A549 (cell line): ENCODE data around the gene COG5. TPM values are rescaled to one million over a fixed set of nuclear protein-coding genes. Genes with fewer than 3 reads are reported as not detected.

Experiments
- ATAC-seq, 2 experiments: fragments of 200-7000 bp in 1 of 2; fragments of >200 bp in 1 of 2; cut with Nextera tagmentation in 1 of 2; cut with Tn5 transposase in 1 of 2; 3 replicates each; pipeline versions ENCODE4 v1.8.0 to v1.9.1; 2018 to 2020; ENCODE audit warnings: mild to moderate bottlenecking in 1 of 2, moderate library complexity in 1 of 2
- CTCF ChIA-PET: fragments of 300-600 bp; sonication (Branson Sonifier 250); formaldehyde crosslinking; extraction: SDS; loops from one replicate; lab custom pipeline; 2021; ENCODE audit warnings: antibody characterized with exemption, inconsistent platforms; lab: Yijun Ruan, JAX
- POLR2A ChIA-PET: fragments of 350-600 bp; formaldehyde crosslinking; extraction: SDS; loops from one replicate; lab custom pipeline; 2021; ENCODE audit warnings: antibody characterized with exemption, inconsistent platforms; lab: Yijun Ruan, JAX
- DNase-seq, 2 experiments: peaks; one replicate each; pipeline versions ENCODE4 v3.0.0 to v3.0.0-alpha.2; 2011 to 2016; ENCODE audit warnings: low read depth in 1 of 2, low spot score in 1 of 2
- FAIRE-seq: peaks from 2 replicates; lab custom pipeline; 2011; peaks lifted over from hg19 to GRCh38; lab: Jason Lieb, UNC
- H3K27ac ChIP-seq, 2 experiments: fragments of >200 bp; sonication (Bioruptor Twin); formaldehyde crosslinking; 3 replicates each; pipeline ENCODE4 v1.5.1; 2016 to 2017
- H3K4me1 ChIP-seq: fragments of >200 bp; sonication (Bioruptor Twin); formaldehyde crosslinking; 3 replicates; pipeline ENCODE4 v1.6.1; 2016
- H3K4me2 ChIP-seq: fragments of >200 bp; sonication (Bioruptor Twin); formaldehyde crosslinking; 3 replicates; pipeline ENCODE4 v1.6.1; 2016
- H3K4me3 ChIP-seq: fragments of >200 bp; sonication (Bioruptor Twin); formaldehyde crosslinking; 3 replicates; pipeline ENCODE4 v1.5.1; 2016
- H3K9me3 ChIP-seq: fragments of >200 bp; sonication (Bioruptor Twin); formaldehyde crosslinking; 3 replicates; pipeline ENCODE4 v1.6.1; 2016
- BCL3 ChIP-seq: fragments of >200 bp; sonication (Bioruptor Twin); formaldehyde crosslinking; IDR thresholded peaks from 3 replicates; pipeline ENCODE4 v1.6.1; 2016
- BHLHE40 ChIP-seq: IDR thresholded peaks from 2 replicates; pipeline ENCODE4 v1.6.1; 2012; ENCODE audit warnings: low read depth, low read length, inconsistent platforms
- CBX2 ChIP-seq: fragments of 200-600 bp; sonication (generic); IDR thresholded peaks from 2 replicates; pipeline ENCODE4 v1.6.1; 2016; ENCODE audit warnings: low read depth, mild to moderate bottlenecking, borderline replicate concordance
- CBX8 ChIP-seq: fragments of 200-600 bp; sonication (generic); IDR thresholded peaks from 2 replicates; pipeline ENCODE4 v1.6.1; 2016
- CHD2 ChIP-seq: fragments of 150-350 bp; IDR thresholded peaks from 2 replicates; pipeline ENCODE4 v1.6.1; 2014; ENCODE audit warnings: low read length; ENCODE audit not compliant: partially characterized antibody
- CHD4 ChIP-seq: fragments of 200-600 bp; sonication (generic); IDR thresholded peaks from 2 replicates; pipeline ENCODE4 v1.6.1; 2016; ENCODE audit warnings: antibody characterized with exemption, mild to moderate bottlenecking, borderline replicate concordance
- CTCF ChIP-seq: fragments of >200 bp; sonication (Bioruptor Twin); formaldehyde crosslinking; IDR thresholded peaks from 3 replicates; pipeline ENCODE4 v1.5.1; 2016
- E2F6 ChIP-seq: IDR thresholded peaks from 2 replicates; pipeline ENCODE4 v1.6.1; 2012; ENCODE audit warnings: low read depth, borderline replicate concordance
- EHF ChIP-seq: fragments of 250-450 bp; sonication (Bioruptor Pico); IDR thresholded peaks from 2 replicates; pipeline ENCODE4 v1.5.0; 2020; ENCODE audit warnings: mild to moderate bottlenecking
- EP300 ChIP-seq, 2 experiments: fragments of >200 bp; sonication (Bioruptor Twin); formaldehyde crosslinking; IDR thresholded peaks; 2 replicates in 1 of 2; 3 replicates in 1 of 2; pipeline ENCODE4 v1.6.1; 2016 to 2017
- ESRRA ChIP-seq: fragments of 150-350 bp; IDR thresholded peaks from 2 replicates; pipeline ENCODE4 v1.6.1; 2014; ENCODE audit warnings: mild to moderate bottlenecking, low read length, borderline replicate concordance
- FOSB ChIP-seq: fragments of 250-450 bp; sonication (Bioruptor Pico); IDR thresholded peaks from 2 replicates; pipeline ENCODE4 v1.5.0; 2020; ENCODE audit warnings: mild to moderate bottlenecking, moderate library complexity
- FOSL2 ChIP-seq, 2 experiments: fragments of 450-650 bp in 1 of 2; fragments of >200 bp in 1 of 2; sonication (Bioruptor Twin) in 1 of 2; formaldehyde crosslinking; IDR thresholded peaks; 2 replicates each; pipeline versions ENCODE4 v1.5.0 to v1.6.1; 2016 to 2020; ENCODE audit warnings: mild to moderate bottlenecking in 1 of 2, moderate library complexity in 1 of 2
- GATA3 ChIP-seq: IDR thresholded peaks from 2 replicates; pipeline ENCODE4 v1.6.1; 2012; ENCODE audit warnings: borderline replicate concordance
- HMGXB4 ChIP-seq: fragments of 250-450 bp; sonication (Bioruptor Pico); IDR thresholded peaks from 2 replicates; pipeline ENCODE4 v1.5.0; 2021; ENCODE audit warnings: mild to moderate bottlenecking, moderate library complexity, borderline replicate concordance
- HOXA7 ChIP-seq: fragments of 250-450 bp; sonication (Bioruptor Pico); IDR thresholded peaks from 2 replicates; pipeline ENCODE4 v1.5.0; 2020; ENCODE audit warnings: mild to moderate bottlenecking, moderate library complexity
- HOXB5 ChIP-seq: fragments of 250-450 bp; sonication (Bioruptor Pico); IDR thresholded peaks from 2 replicates; pipeline ENCODE4 v1.5.0; 2020; ENCODE audit warnings: mild to moderate bottlenecking, moderate library complexity
- MAX ChIP-seq: IDR thresholded peaks from 2 replicates; pipeline ENCODE4 v1.6.1; 2012
- MAZ ChIP-seq: fragments of 150-350 bp; IDR thresholded peaks from 2 replicates; pipeline ENCODE4 v1.6.1; 2014; ENCODE audit warnings: antibody characterized with exemption, low read depth, low read length, borderline replicate concordance
- MYC ChIP-seq: IDR thresholded peaks from 2 replicates; pipeline ENCODE4 v1.6.1; 2012; ENCODE audit warnings: mild to moderate bottlenecking, inconsistent platforms, low read length, improper control_type of control experiment, borderline replicate concordance
- NFE2L2 ChIP-seq: fragments of 150-350 bp; conservative IDR thresholded peaks from 2 replicates; pipeline ENCODE4 v1.6.1; 2014; ENCODE audit warnings: low read length
- PHF8 ChIP-seq: fragments of 200-600 bp; sonication (generic); IDR thresholded peaks from 2 replicates; pipeline ENCODE4 v1.6.1; 2016; ENCODE audit warnings: low read depth, mild to moderate bottlenecking, antibody characterized with exemption, moderate library complexity, borderline replicate concordance
- POLR2AphosphoS2 ChIP-seq: conservative IDR thresholded peaks from 2 replicates; pipeline ENCODE4 v1.6.1; 2012; ENCODE audit warnings: low read length, improper control_type of control experiment, inconsistent platforms
- RAD21 ChIP-seq, 2 experiments: fragments of >200 bp in 1 of 2; sonication (Bioruptor Twin) in 1 of 2; formaldehyde crosslinking in 1 of 2; IDR thresholded peaks in 1 of 2; conservative IDR thresholded peaks in 1 of 2; 2 replicates in 1 of 2; 3 replicates in 1 of 2; pipeline ENCODE4 v1.6.1; 2012 to 2018; ENCODE audit warnings: inconsistent platforms in 1 of 2
- RCOR1 ChIP-seq: fragments of 150-350 bp; IDR thresholded peaks from 2 replicates; pipeline ENCODE4 v1.6.1; 2014; ENCODE audit warnings: antibody characterized with exemption, low read length, low read depth
- RFX5 ChIP-seq: fragments of 450-650 bp; IDR thresholded peaks from 2 replicates; pipeline ENCODE4 v1.7.1; 2014; ENCODE audit warnings: antibody characterized with exemption, mild to moderate bottlenecking, moderate library complexity
- RNF2 ChIP-seq: fragments of 200-600 bp; sonication (generic); IDR thresholded peaks from 2 replicates; pipeline ENCODE4 v1.6.1; 2016; ENCODE audit warnings: low read depth, mild to moderate bottlenecking, antibody characterized with exemption, moderate library complexity, borderline replicate concordance
- SREBF2 ChIP-seq: fragments of 450-650 bp; IDR thresholded peaks from 2 replicates; pipeline ENCODE4 v1.6.1; 2014; ENCODE audit warnings: mild to moderate bottlenecking, moderate library complexity
- TFCP2L1 ChIP-seq: fragments of 250-450 bp; sonication (Bioruptor Pico); IDR thresholded peaks from 2 replicates; pipeline ENCODE4 v1.5.0; 2021; ENCODE audit warnings: mild to moderate bottlenecking
- TP53 ChIP-seq: fragments of 250-450 bp; sonication (Bioruptor Pico); IDR thresholded peaks from 2 replicates; pipeline ENCODE4 v1.5.0; 2021; ENCODE audit warnings: mild to moderate bottlenecking, moderate library complexity
- ZC3H11A ChIP-seq: fragments of 450-650 bp; IDR thresholded peaks from 2 replicates; pipeline ENCODE4 v1.6.1; 2014; ENCODE audit warnings: antibody characterized with exemption, mild to moderate bottlenecking
- WGBS: methylation state at CpG from one replicate; pipeline ENCODE4 v1.1.6; 2017; ENCODE audit errors: missing lambda C conversion rate; 5-methylcytosine and 5-hydroxymethylcytosine counted together
- polyA plus RNA-seq, 4 experiments: library from polyadenylated mRNA; depleted of rRNA in 3 of 4; stranded (reverse); fragments of >200 nt; fragmentation: RNase III in 1 of 4; extraction: RNeasy Plus Mini Kit Qiagen cat#74134 plus additional on column Dnase treatment in 1 of 4; gene quantifications; 2 replicates in 3 of 4; 3 replicates in 1 of 4; pipeline ENCODE4 v1.2.3, GENCODE V29; 2011 to 2017

The COG5 gene
- polyA plus RNA-seq, 2 of the 4 experiments (the other 2 are of a cell fraction), result 22.5 to 44.0 TPM

- WGBS, result 72% methylated on average over 2 of the region's 2 CpGs
- DNase-seq (no peak), ATAC-seq (no peak), FAIRE-seq (no peak)
- TF ChIP-seq ZC3H11A (no peak), HMGXB4 (CRISPR knock-in tag) (no peak), CHD4 (no peak), BHLHE40 (no peak), GATA3 (no peak), CHD2 (no peak), FOSL2 (IDR thresholded peaks at IDR 0.05) (no peak), FOSL2 (CRISPR knock-in tag; IDR thresholded peaks at IDR 0.05) (no peak), EP300 (IDR thresholded peaks at IDR 0.05) (no peak), EHF (CRISPR knock-in tag) (no peak), MAZ (no peak), RFX5 (no peak), MAX (no peak), PHF8 (no peak), NFE2L2 (no peak), POLR2AphosphoS2 (no peak), FOSB (no peak), RNF2 (no peak)
- no peak overlapping the region for H3K4me2 ChIP-seq
- H3K9me3 ChIP-seq, result no peaks in the 10 kb centered on the region
- H3K27ac ChIP-seq, result no peak overlapping the region
- H3K4me3 ChIP-seq, result no peak overlapping the region
- ChIA-PET POLR2A (no interaction called here), CTCF (no interaction called here)
- no peaks in the 10 kb centered on the region for H3K4me1 ChIP-seq
Measured at GRCh38 chr7:107277331-107277730, 286.4 kb downstream of the COG5 start.

- ATAC-seq (no peak), FAIRE-seq (no peak)
- Histone ChIP-seq H3K27ac (no peak overlapping the region), H3K4me1 (no peaks in the 10 kb centered on the region)
- ChIA-PET CTCF (interaction anchor here (0.6 kb wide), 1 partner anchor 11 kb away, joined by 5 read pairs; no protein-coding TSS in a partner anchor), POLR2A (no interaction called here)
- TF ChIP-seq BCL3 (no peak), HOXA7 (no peak), HOXB5 (CRISPR knock-in tag) (no peak), SREBF2 (no peak)
- TF ChIP-seq, all 56 proteins: peak for 0
- whole genome bisulfite sequencing, result 97% methylated on average over 4 of the region's 4 CpGs
- no peak overlapping the region for H3K4me2 ChIP-seq
- H3K9me3 ChIP-seq, result no peaks in the 10 kb centered on the region
- no peak for DNase-seq
- no peak overlapping the region for H3K4me3 ChIP-seq
Measured at GRCh38 chr7:107276220-107276827, 287.4 kb downstream of the COG5 start.

- ChIA-PET CTCF (no interaction called here), POLR2A (no interaction called here)
- Histone ChIP-seq H3K27ac (no peak overlapping the region), H3K4me3 (no peak overlapping the region), H3K4me1 (no peaks in the 10 kb centered on the region), H3K4me2 (no peak overlapping the region), H3K9me3 (no peaks in the 10 kb centered on the region)
- ATAC-seq (no peak), DNase-seq (no peak), FAIRE-seq (no peak)
- 96% methylated on average over 5 of the region's 5 CpGs for whole genome bisulfite sequencing
- TF ChIP-seq TFCP2L1 (CRISPR knock-in tag) (no peak), ESRRA (no peak), RCOR1 (no peak), RAD21 (conservative IDR thresholded peaks at IDR 0.05 in 1 of 2, IDR thresholded peaks at IDR 0.05 in 1 of 2) (no peak), EP300 (IDR thresholded peaks at IDR 0.05) (no peak), CBX8 (no peak), TP53 (CRISPR knock-in tag) (no peak), CTCF (no peak), RNF2 (no peak), MYC (no peak), BHLHE40 (no peak), CBX2 (no peak), E2F6 (no peak), NFE2L2 (no peak)
Measured at GRCh38 chr7:107274506-107274905, 289.2 kb downstream of the COG5 start.
